HG02970 (cell line): ENCODE results near the gene AGPAT1.

Source experiments
- ATAC-seq: cut with Tn5 transposase; IDR thresholded peaks from one replicate; pipeline ENCODE4 v1.9.1; 2021; ENCODE audit warnings: mild to moderate bottlenecking, moderate library complexity, moderate number of reproducible peaks; ENCODE audit not compliant: unreplicated experiment, low FRiP score

Gene AGPAT1

DNA sequence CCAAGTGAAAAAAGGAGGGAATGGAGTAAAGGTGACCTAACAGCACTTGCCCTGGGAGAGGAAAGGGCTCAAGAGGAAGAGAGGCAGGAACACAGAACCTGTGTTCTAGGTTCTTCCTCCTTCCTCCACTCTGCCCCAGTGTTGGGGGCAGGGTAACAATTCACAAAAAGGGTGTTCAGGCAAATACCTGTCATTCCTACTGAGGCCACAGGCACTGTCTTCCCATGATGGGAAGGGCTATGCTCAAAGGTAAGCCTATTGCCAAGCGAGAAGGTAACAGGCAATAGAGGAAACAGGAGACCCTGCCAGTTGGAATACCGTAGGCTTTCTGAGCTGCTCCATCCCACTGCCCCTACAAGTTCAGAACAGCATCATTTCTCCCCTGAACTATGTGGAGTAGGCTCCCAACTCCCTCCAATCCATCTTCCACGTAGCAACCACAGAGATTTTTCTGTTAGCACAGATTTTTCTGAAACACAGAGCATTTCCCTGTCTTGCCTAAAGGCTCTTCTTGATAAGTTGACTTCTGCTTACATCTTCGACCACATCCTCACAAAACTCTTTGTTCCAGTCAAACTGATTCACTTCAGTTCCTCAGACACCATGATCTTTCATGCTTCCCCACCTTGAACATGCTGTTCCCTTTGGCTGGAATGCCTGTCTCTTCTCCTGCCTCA is 2.7 kb downstream of the AGPAT1 start:
- no peak for ATAC-seq

- no peak for ATAC-seq
Measured at GRCh38 chr6:32171234-32171633, 4.7 kb downstream of the AGPAT1 start.

GRCh38 chr6:32170294-32170693 is 5.6 kb downstream of the AGPAT1 start:
- ATAC-seq = no peak

DNA sequence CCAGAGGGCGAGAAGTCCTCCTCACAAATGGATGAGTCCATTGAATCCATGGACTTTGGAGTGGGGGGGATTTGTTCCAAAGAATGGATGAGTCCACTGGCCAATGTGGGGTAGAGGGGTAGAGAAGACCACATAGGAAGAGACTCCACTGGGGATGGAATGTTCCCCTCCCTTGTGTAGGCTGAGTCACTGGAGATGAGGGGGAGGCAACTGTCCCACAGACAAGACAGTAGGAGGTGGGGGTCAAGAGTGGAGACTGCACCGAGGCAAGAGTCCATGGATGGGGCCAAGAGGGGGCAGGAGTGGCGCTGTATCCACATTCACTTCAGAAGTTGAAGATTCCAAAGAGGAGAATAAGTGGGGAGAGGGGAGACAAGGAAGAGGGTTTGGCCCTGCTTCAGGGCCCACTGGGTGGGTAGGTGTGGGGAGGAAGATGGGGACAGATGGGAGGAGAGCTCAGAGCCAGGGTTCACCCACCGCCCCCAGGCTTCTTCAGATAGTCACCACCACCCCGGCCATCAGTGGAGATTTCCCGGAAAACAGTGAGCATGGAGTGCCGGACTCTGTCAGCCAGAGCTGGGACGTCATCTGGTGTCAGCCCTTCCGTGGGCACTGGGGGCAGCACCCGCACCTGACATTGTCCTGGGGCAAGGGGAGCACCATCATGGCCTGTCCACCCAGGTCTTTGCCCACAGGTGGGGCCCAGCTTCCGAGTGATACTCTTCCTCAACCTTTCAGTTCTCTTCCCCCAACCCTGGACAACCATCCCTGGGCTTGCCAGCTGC is 6.9 kb downstream of the AGPAT1 start:
- ATAC-seq = no peak

DNA sequence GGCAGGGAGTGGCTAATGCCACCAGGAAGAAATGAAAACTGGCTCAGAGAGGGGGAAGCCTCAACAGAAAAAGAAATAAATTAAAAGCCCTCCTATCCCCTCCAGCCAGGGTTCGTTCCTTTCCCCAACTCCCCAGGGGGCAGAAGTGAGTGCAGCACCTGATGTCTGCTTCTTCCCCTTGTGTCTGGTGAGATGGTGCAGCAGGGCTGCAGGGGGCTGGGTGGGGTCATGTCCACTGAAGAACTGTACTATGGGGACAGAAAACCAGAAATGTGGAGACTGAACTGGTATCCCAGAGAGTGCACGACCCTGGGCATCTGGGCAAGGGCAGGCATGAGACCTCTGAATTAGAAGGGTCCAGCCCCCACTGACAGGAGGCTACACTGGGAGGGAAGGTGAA is 7.5 kb downstream of the AGPAT1 start:
- ATAC-seq = no peak

DNA sequence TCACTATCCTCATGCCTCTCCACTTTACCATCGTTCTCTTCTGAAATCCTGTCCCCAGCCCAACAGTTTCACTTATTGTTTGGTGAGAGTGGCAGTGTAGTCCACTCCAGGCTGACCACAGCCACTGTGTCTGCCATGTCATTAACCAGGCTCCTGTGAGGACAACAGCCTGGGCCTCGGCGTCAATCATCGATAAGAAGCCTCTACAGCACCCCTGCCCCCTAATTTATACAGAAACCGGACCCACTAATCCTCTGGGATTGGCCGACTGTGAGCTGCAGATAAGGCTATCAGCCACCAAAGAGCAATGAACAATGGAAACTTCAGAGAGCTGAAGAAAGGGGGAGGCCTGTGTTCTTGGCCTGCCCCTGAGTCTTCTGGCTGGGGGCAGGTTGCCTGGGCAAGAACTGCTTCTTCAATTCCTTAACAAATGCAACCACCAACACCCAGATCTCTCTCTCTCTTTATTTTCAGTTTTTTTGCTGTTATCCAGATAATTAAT is 8.1 kb downstream of the AGPAT1 start:
- ATAC-seq = no peak

GRCh38 chr6:32167154-32167760 is 8.6 kb downstream of the AGPAT1 start:
- ATAC-seq = no peak

- no peak for ATAC-seq
Measured at GRCh38 chr6:32166411-32167061, 9.3 kb downstream of the AGPAT1 start.

DNA sequence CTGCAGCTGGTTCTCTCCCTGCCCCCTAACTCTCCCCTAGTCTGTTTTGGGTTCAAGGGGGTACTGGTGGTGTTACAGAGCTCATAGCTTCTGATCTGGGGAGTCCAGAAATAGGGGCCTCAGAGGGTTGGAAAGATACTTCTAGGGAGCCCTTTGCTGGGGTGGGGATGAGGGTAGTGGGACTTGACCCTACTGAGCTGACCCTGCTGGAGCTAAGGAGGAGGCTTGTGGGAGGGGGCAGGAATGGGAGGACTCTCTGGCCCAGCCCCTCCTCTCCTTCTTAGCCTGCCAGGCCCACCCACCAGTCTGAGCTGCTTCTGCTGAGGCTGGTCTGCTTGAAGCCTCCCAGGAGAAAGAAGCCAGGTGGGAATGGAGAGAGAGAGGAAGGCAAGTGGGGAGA is 11.6 kb downstream of the AGPAT1 start, which contains the start of gene EGFL8:
TSS of gene EGFL8 (plus strand) at position 301 of the 400 bp plus-strand sequence. CDS start 1,571 bp downstream, outside the sequence.
- no peak for ATAC-seq

DNA sequence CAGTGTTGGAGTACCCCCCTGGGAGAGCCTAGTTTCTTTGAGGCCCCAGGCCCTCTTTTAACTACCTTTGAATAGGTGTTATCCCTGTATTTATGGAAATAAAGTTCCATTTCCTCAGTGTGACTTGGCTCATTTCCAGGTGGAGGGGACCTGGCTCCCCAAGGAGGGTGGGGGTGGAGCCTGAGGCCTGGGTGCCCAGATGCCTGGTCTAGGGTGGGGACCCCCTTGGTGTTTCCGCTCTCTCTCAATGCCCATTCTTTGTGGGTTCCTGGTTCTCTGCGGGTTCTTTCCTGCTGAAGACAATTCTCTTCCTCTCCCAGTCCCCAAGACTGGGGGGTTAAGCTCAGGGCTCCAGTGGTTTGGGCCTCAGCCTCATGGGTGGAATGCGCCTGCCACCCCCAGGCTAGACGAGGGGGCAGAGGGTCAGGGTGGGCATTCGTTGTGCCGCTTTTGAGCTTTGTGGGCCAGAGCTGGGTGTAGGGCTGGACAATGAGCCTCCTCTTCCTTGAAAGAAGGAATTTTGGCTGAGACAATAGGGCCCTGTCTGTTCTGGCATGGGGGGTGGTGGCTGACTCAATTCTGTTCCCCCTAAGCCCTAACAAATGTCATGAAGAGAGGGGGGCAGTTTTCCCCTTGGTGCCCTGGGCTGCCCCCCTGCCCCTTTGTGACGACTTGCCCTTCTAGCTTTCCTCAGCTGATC is 12.2 kb downstream of the AGPAT1 start:
- ATAC-seq = no peak

DNA sequence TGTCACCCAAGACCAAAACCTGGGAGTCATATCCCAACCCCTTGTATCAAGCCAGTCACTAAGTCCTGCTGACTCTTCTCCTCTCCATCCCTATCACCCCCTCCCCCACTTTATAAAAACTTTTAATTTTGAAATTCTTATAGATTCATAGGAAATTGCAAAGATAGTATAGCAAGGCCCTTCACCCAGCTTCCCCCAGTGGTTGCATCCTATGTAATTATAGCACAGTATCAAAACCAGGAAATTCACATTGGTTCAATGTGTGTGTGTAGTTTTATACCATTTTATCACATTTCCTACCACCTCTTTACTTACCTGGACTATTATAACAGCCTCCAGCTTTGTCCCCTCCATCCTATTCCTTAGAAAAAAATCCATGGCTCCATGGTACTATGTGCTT is 17.8 kb downstream of the AGPAT1 start:
- ATAC-seq = no peak

- ATAC-seq = no peak
Measured at GRCh38 chr6:32156891-32157290, 19.0 kb downstream of the AGPAT1 start.

GRCh38 chr6:32154514-32155161 is 21.2 kb downstream of the AGPAT1 start:
- no peak for ATAC-seq

DNA sequence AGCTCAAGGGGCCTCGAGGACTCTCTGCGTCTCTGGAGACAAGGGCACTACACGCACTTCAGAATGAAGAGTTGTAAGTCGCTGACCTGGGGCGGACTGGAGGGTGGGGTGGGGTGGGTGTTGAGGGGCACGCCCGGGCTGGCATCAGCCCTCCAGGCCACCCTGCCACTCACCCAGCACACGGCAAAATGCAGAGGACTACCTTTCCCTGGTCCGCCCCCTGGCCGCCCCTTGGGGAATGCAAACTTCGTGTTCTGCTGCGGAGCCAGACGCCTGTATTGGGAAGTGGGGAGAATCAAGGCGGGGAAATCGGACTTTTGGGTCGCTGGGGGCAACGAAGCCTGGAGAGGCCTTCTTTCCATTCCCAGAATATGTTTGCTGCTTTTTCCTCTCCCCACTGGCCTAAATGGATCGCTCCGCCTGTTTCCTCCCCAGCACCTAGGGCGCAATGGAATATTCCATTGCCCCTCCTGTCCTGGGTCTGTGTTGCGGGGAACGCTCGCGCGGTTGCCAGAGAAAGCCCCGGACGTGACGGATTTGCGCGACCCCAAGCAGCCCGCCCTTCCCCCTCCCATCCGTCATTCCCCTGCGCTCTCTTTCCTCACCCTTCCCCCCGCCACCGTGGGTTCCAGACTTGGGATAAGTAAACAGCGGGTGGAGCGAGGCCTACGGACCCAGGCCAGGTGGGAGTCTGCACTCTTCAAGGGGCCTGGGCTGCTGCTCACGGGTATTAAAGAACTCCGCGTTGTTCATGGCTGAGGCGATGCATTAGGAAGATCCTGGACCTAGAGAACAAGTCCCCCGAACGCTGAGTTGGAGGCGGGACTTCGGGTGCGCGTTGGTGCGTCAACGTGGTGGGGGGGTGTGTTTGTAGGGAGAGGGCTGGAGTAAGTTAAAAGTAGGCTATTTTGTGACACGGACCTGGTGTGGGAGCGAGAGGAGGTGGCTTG is 22.0 kb downstream of the AGPAT1 start, which contains the start of gene PPT2:
TSS of gene PPT2 (plus strand) at position 578 of the 950 bp plus-strand sequence. CDS start 454 bp downstream, outside the sequence.
- no peak for ATAC-seq

DNA sequence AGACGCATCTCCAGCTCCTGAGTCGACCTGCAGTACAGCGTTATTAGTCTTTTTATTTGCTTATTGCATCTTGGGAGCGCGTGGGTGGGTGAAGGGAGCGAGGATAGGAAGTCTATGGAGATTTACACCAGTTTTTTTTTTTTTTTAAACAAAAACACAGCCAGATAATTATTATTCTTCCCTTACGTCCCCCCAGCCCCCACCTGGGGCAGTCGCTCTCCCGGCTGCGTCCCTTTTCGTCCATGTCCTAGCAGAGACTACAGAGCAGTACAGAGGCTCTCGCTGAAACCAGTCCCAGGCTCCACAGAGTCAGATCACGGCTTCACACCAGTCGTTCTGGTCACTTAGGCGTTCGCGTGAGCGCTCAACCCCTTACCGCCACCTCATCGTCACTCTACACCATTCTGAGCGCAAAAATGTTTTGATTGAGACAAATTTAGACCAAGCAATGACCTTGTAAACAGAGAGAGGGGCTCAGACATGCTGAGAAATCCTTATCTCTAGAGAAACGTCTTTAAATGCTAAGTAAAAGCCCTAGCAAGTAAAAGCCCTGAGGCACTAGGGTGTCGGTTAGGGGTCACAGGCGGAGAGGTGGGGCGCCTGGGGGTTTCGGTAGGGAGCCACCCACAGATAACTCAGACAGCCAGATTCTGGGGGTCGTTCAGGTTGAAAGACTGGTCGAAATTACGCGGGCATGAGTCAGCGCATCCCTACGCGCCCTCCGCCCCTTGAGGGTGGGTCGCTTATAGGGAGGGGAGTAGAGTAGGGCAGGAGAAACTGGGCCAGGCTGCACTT is 22.9 kb downstream of the AGPAT1 start:
- no peak for ATAC-seq

DNA sequence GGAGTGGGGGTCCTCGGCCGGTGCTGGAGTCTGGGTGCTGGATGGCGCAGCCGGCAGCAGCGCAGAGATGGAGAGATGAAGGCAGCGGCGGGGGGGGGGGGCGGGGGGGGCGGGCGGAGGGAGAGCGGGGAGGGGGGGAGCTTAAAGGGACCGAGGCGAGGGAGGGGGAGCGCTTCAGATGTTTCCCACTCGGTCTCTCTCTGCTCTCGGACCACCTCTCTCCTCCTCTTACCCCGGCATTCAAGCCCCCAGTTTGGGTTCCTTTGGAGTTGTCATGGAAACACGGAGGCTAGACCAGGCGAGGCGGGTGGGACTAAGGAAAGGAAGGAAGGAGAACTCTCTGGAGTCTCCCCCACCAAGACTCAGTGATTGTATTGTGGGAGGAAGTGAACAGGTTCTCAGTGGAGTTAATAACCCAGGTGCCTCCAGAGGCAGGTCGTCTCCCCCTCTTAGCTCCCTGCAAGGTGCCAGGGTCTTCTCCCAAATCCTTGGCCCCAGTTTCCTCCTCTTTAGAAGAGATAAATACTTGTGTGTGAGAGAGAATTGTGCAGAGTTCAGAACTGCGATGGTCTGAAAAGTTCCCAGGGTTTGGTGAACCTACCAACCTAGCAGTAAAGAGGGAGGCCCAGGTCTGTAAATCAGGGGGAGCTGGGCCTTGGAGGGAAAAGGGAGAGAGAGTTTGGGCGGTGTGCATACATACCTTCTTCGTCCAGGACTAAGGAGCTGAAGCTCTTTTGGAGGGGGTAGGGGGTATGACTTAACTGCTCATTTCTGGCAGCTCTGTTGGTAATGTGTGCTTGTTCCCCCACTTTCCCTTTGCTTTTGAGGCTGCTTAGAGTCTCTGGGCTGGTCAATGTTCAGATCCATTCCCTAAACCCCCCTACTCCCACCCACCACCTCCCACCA is 23.8 kb downstream of the AGPAT1 start, which contains the start of gene PRRT1:
TSS of gene PRRT1 (minus strand) at position 77 of the 906 bp plus-strand sequence. CDS start 112 bp downstream, outside the sequence.
- no peak for ATAC-seq
